Jurkat, Clone E6-1 (cell line): ENCODE data around the gene HTR4.
"Not testable (repeated sequence)": the region's sequence is repeated elsewhere in the genome, so short reads cannot be mapped to it uniquely, and the experiment has no call there.

Experiments
- DNase-seq: peaks from one replicate; pipeline ENCODE4 v3.0.0-alpha.2; 2011; ENCODE audit warnings: low read depth, low spot score
- H3K4me3 ChIP-seq: 2 replicates; pipeline ENCODE4 v1.5.1; 2011; ENCODE audit warnings: mild to moderate bottlenecking, low read length, control low read depth, moderate library complexity

Gene HTR4

GRCh38 chr5:148491015-148491792 is 163.1 kb downstream of the HTR4 start:
- no peak overlapping the region for H3K4me3 ChIP-seq
- no peak for DNase-seq

GRCh38 chr5:148488757-148489156 is 165.6 kb downstream of the HTR4 start:
- no peak for DNase-seq
- H3K4me3 ChIP-seq, result no peak overlapping the region

DNA sequence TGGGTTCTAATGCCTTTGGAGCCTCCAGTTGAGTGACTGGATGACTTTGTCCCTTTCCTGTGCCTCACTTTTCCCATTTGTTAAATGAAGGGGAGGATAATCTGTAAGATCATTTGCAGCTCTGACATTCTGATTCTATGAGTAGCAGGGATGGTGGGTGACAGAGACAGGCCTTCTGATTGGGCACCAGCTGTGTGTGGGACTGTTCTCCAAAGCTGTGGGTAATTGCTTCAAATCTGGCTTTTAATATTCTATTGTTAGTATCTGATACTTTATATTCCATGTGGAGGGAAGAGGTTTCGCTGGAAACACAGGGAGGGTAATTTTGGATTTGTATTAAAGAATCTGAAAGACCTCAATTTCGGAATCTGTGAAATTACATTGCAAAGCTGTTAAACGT is 167.9 kb downstream of the HTR4 start:
- no peak for DNase-seq
- H3K4me3 ChIP-seq, result no peak overlapping the region

DNA sequence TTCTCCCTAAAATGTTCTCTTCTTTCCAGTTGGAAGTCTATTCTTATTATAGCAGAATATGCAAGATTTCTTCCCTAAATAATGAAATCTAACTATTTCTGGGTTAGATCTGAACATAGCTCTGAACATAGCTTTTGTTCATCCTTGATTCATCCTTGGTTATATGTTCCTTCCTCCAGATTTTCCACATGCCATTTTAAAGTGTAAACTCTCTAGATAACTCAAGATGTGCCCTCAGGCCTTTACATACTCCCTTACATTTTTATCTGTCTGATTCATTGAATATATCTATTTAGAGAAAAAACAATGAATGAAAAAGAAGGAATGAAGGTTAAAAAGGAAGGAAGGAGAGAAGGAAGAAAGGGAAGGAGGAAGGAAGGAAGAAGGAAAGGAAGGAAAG is 169.7 kb downstream of the HTR4 start:
- no peak for DNase-seq
- H3K4me3 ChIP-seq, result no peak overlapping the region

DNA sequence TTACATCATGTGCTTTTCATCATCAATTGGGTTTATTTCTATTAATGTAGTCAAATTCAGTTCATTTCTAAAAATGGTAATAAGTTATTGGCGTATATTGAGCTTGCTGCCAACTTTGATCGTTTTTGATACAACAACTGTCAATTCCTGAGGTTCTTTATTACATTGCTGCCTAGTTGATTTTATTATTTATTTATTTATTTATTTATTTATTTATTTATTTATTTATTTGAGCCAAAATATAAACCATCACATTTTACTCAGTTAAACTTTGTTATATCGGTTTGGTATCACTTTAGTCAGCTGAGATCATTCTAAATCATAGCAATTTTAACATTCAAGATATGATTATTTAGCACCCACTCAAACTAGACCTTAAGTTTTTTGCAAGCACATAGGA is 170.6 kb downstream of the HTR4 start:
- no peak for DNase-seq
- no peak overlapping the region for H3K4me3 ChIP-seq

- DNase-seq, result peak; percentile 15
- no peak overlapping the region for H3K4me3 ChIP-seq
These were observed 171.4 kb downstream of the HTR4 start for GRCh38 chr5:148482697-148483462.

DNA sequence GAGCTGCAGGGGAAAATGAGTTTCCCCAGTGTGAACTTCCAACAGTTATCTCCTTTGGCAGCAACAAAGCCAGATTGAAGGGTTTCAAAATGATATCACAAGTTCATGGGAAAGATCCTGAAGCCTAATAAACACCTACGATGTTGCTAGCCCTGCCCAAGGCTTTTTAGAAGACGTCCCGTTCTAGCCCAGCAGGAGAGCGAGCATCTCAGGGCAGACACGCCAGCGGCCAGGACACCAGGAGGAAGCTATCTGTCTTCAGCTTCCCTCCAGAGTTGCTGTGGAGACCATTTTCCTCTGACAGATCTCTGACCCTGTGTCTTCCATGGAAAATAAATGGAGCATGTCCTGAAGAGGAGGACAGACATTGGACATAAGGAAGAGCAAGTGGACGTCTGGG is 172.1 kb downstream of the HTR4 start:
- no peak for DNase-seq
- H3K4me3 ChIP-seq, result no peak overlapping the region

GRCh38 chr5:148477429-148477828 is 176.9 kb downstream of the HTR4 start:
- no peak overlapping the region for H3K4me3 ChIP-seq
- no peak for DNase-seq

DNA sequence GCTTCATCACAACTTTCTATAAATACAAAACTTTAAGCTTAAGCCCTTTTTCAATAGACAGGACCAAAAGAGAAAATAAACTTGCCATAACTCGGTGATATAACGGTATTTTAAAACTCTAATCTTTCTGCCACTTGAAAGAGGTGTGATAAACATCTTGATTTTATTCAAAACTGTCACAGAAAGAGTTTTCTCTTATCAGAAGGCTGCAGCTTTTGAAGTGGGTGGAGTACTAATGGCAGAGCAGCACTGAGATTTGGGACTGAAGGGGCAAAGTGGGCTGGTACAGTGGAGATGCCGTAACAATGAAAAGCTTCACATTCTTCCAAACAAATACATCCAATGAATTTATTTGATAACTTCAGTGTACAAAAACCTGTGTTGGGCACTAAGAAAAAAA is 178.0 kb downstream of the HTR4 start:
- no peak for DNase-seq
- no peak overlapping the region for H3K4me3 ChIP-seq

- no peak for DNase-seq
- no peak overlapping the region for H3K4me3 ChIP-seq
These were observed 180.3 kb downstream of the HTR4 start for GRCh38 chr5:148474025-148474511.

DNA sequence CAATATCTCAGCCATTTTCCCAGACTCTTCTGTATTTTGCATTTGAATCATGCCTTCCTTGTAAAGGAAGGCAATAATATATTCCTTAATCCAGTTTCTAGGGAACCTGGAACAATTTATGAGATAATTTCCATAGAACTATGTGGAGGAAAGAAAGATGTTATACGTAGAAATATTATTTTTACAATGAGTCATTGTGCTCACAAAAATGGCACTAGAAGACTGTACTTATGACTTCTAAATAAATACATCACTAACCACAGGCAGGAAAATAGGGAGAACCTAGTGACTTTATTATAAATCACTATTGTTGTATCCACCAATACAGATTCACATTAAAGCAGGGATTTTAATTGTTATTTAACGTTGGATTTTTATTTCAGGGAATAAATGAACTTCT is 182.9 kb downstream of the HTR4 start:
- H3K4me3 ChIP-seq, result no peak overlapping the region
- DNase-seq, result no peak

DNA sequence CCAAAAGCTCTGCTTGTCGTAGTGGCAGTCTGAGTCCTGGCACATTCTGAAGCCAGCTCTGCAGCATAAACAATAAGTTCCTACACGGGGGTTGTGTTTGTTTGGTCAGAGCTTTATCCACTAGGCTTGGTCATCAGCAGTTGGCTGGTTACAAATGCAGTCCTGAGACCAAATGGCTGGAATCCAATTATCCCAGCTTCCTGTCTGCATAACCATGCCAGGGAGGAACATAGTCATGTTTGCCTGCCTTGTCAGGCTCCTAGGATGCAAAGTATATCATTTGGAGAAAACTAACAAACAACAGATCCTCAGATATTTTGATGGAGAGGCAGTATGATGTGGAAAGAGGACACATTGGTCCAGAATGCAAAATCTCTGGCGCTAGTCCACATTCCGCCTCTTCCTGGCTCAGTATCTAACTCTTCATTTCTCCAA is 184.8 kb downstream of the HTR4 start:
- no peak for DNase-seq
- no peak overlapping the region for H3K4me3 ChIP-seq

DNA sequence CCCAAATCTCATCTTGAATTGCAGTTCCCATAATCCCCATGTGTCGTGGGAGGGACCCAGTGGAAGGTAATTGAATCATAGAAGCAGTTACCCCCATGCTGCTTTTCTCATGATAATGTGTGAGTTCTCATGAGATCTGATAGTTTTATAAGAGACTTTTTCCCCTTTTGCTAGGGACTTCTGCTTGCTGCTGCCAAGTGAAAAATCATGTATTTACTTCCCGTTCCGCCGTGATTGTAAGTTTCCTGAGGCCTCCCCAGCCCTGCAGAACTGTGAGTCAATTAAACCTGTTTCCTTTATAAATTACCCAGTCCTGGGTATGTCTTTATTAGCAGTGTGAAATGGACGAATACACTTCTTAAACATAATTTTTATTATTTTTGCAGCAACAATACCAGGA is 185.6 kb downstream of the HTR4 start:
- DNase-seq, result not testable (repeated sequence)

DNA sequence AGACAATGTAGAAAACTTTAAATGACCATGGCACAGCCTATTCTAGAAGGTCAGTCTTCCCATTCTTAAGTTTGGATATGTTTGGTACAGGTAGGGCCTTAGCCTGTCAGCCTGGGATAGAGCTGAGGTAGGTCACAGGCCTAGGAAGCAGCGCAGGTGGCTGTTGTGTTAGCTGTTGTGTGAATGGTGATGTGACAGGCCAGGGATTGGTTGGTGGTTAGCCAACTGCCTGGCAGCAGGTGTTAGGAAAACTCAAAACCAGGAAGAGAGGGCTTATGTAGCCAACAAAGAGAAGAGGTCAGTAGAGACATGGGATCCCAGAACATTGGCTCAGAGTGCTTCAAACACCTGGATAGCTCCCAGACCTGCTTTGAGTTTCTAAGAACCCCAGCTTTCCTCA is 186.4 kb downstream of the HTR4 start:
- no peak for DNase-seq
- no peak overlapping the region for H3K4me3 ChIP-seq

More for the DNA sequence above, 185.6 kb downstream of the HTR4 start:
- H3K4me3 ChIP-seq, result not testable (repeated sequence)

DNA sequence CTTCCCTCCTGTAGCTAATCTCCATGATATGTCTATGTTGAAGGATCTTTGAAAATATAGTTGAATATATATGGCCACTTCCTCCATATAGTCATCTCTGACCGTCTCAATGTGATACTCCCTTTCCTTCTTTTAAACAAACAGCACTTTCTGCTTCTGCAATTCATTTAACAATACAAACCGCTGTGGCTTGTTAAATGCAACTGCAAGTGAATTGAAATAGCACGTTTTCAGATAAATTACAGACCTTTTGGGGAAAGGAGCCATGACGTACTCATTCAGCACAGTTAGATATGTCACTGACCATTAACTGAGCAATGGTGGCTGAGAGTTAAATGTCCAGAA is 188.1 kb downstream of the HTR4 start:
- DNase-seq, result no peak

DNA sequence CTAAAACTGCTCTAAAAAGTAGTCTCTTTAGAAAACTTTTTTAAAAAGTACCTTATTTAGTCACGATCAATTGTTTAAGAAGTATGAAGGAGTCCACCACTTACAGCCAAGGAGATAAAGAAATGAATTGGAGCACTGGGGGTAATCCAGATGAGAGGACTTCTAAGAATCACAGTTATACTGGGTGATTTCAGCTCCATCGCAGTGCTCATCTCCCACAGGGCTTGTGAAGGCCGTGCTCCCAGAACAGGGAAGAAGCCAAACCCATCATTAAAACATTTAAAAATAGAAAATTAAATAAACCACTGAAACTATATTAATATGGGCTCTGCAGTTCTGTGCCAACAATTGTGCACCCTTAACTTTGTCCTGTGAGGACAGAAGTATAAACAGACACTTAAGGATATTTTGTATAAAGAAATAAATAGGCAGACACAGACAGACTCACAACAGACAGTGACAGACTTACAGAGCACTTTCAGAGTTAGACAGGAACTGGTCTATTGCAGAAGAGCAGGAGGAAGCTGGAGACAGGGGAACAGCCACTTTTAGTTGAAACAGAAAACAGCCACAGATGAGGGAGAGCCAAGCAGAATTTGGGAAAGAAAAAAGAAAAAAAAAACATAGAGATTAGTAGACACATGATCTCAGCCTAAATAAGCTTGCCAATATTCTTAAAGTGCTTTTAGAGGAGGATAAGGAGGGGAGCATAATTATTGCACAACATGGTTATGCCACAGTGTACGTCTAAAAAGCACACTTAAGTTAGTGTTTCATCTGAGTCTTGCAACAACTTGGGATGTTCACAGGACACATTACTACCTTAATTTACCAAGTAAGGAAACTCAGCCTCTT is 188.7 kb downstream of the HTR4 start:
- DNase-seq, result no peak
- H3K4me3 ChIP-seq, result no peak overlapping the region

More for the DNA sequence above, 188.1 kb downstream of the HTR4 start:
- no peak overlapping the region for H3K4me3 ChIP-seq

DNA sequence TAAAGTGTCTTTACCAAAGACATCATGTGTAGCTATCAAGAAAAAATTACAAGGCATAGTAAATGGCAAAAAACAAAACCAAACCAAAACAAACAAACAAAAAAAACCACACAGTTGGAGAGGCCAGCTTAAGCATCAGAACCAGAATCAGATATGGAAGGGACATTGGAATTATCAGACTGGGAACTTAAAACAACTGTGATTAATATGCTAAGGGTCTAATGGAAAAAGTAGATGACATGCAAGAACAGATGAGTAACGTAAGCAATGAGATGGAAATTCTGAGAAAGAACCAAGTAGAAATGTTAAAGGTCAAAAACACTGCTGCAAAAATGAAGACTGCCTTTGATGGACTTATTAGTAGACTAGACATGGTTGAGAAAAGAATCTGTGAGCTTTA is 194.7 kb downstream of the HTR4 start:
- H3K4me3 ChIP-seq, result no peak overlapping the region
- DNase-seq, result no peak

- no peak overlapping the region for H3K4me3 ChIP-seq
- no peak for DNase-seq
These were observed 196.1 kb downstream of the HTR4 start for GRCh38 chr5:148458036-148458888.

DNA sequence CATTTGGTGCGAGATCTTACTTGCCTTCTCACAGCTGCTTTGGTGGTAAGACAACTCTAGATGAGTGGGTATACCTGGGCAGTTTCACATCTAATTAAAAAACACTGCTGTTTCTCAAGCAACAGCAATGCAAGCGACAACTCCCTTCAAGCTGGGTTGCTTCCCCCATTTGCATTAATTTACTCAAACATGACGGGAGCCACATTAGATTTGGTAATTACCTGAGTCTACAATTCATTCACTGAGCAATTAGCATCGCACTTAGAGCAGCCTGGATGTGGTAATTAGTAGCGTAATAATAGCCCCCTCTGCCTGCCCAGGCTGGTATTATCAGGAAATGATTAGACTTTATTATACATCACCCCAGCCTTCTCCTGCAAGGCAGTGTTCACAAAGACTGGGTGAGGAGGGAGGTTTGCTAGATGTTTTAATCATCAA is 197.1 kb downstream of the HTR4 start:
- H3K4me3 ChIP-seq, result no peak overlapping the region
- DNase-seq, result no peak
